ENCODE measurements around the gene SCFD2. TPM values are rescaled to one million over a fixed set of nuclear protein-coding genes. Genes with fewer than 3 reads are reported as not detected.
A peak's percentile ranks its signal among the peaks of the same experiment; 100 is the strongest.

The SCFD2 gene
- total RNA-seq, 1 donor from 2014 or later = 17.2 TPM

- Mint-ChIP-seq H3K27me3 (ENCODE audit: unreplicated experiment) (peaks cover 2% of the 10 kb centered on the region), H3K27ac (ENCODE audit: unreplicated experiment) (no peak overlapping the region), H3K4me1 (ENCODE audit: low read depth, unreplicated experiment) (no peaks in the 10 kb centered on the region), H3K4me3 (ENCODE audit: unreplicated experiment) (no peak overlapping the region), H3K36me3 (ENCODE audit: unreplicated experiment) (no peaks in the 10 kb centered on the region), H3K9me3 (ENCODE audit: unreplicated experiment) (no peaks in the 10 kb centered on the region)
- DNase-seq = no peak
- TF ChIP-seq CTCF (IDR thresholded peaks at IDR 0.05; ENCODE audit: partially characterized antibody, unreplicated experiment) = no peak
These were observed 432.1 kb downstream of the SCFD2 start for GRCh38 chr4:52933738-52934137.

GRCh38 chr4:52932591-52933470, 433.0 kb downstream of the SCFD2 start:
- Mint-ChIP-seq H3K27ac (ENCODE audit: unreplicated experiment) (no peak overlapping the region), H3K9me3 (ENCODE audit: unreplicated experiment) (no peaks in the 10 kb centered on the region), H3K27me3 (ENCODE audit: unreplicated experiment) (peaks cover 2% of the 10 kb centered on the region), H3K4me1 (ENCODE audit: low read depth, unreplicated experiment) (no peaks in the 10 kb centered on the region), H3K36me3 (ENCODE audit: unreplicated experiment) (no peaks in the 10 kb centered on the region), H3K4me3 (ENCODE audit: unreplicated experiment) (no peak overlapping the region)
- no peak for TF ChIP-seq CTCF (IDR thresholded peaks at IDR 0.05; ENCODE audit: partially characterized antibody, unreplicated experiment)
- DNase-seq = no peak

GRCh38 chr4:52931243-52931642, 434.6 kb downstream of the SCFD2 start:
- no peak for DNase-seq
- Mint-ChIP-seq H3K27me3 (ENCODE audit: unreplicated experiment) (no peaks in the 10 kb centered on the region), H3K4me1 (ENCODE audit: low read depth, unreplicated experiment) (peaks cover 5% of the 10 kb centered on the region), H3K9me3 (ENCODE audit: unreplicated experiment) (no peaks in the 10 kb centered on the region), H3K36me3 (ENCODE audit: unreplicated experiment) (no peaks in the 10 kb centered on the region), H3K4me3 (ENCODE audit: unreplicated experiment) (no peak overlapping the region), H3K27ac (ENCODE audit: unreplicated experiment) (no peak overlapping the region)
- TF ChIP-seq CTCF (IDR thresholded peaks at IDR 0.05; ENCODE audit: partially characterized antibody, unreplicated experiment) = no peak

GRCh38 chr4:52926196-52926974, 439.5 kb downstream of the SCFD2 start:
- Mint-ChIP-seq H3K27me3 (ENCODE audit: unreplicated experiment) (no peaks in the 10 kb centered on the region), H3K9me3 (ENCODE audit: unreplicated experiment) (no peaks in the 10 kb centered on the region), H3K4me1 (ENCODE audit: low read depth, unreplicated experiment) (peaks cover 16% of the 10 kb centered on the region), H3K27ac (ENCODE audit: unreplicated experiment) (peak overlapping the region; percentile 67), H3K36me3 (ENCODE audit: unreplicated experiment) (no peaks in the 10 kb centered on the region), H3K4me3 (ENCODE audit: unreplicated experiment) (no peak overlapping the region)
- no peak for TF ChIP-seq CTCF (IDR thresholded peaks at IDR 0.05; ENCODE audit: partially characterized antibody, unreplicated experiment)
- DNase-seq = no peak

Data from glutamatergic neuron (in vitro differentiated cells).